Upper lobe of right lung (tissue), 1 donor: ENCODE measurements around the gene HOXB3. TPM values are rescaled to one million over a fixed set of nuclear protein-coding genes. Genes with fewer than 3 reads are reported as not detected.

Experiments
- ATAC-seq: fragments of 200-7000 bp; cut with Tn5 transposase; one replicate; pipeline ENCODE4 v1.9.1; 2020; ENCODE audit warnings: mild to moderate bottlenecking, moderate library complexity
- DNase-seq: peaks from one replicate; pipeline ENCODE4 v3.0.0-alpha.2; 2020
- H3K27ac ChIP-seq: fragments of 200-600 bp; one replicate; pipeline ENCODE4 v1.8.0; 2022
- H3K27me3 ChIP-seq: fragments of 200-600 bp; one replicate; pipeline ENCODE4 v1.8.0; 2022; ENCODE audit warnings: mild to moderate bottlenecking
- H3K36me3 ChIP-seq: fragments of 200-600 bp; one replicate; pipeline ENCODE4 v1.8.0; 2022
- H3K4me1 ChIP-seq: fragments of 200-600 bp; one replicate; pipeline ENCODE4 v1.8.0; 2022
- H3K4me3 ChIP-seq: fragments of 200-600 bp; one replicate; pipeline ENCODE4 v1.8.0; 2022; ENCODE audit warnings: mild to moderate bottlenecking
- H3K9me3 ChIP-seq: fragments of 200-600 bp; one replicate; pipeline ENCODE4 v1.8.0; 2022
- intact Hi-C: fragments of 100-400 bp; cut with DNase I; formaldehyde crosslinking; loops from one replicate; pipeline ENCODE4 v1.11.0; 2022
- total RNA-seq: library from RNA; stranded (reverse); fragmentation: NEBNext Ultra II Directional; extraction: Animal tissue kit (Norgen Biotek cat#: 25700); gene quantifications from one replicate; pipeline ENCODE4 v1.2.1, GENCODE V29; 2021
- TF ChIP-seq, protein P1 (sequence below): fragments of 200-600 bp; IDR thresholded peaks from one replicate; pipeline ENCODE4 v1.8.0; 2022; ENCODE audit warnings: antibody characterized with exemption
- donor health status: DM: no; HTN: yes; CAD: no; lungs with severe emphysema.

HOXB3 gene
- total RNA-seq, 1 donor from 2014 or later: 13.3 TPM

DNA sequence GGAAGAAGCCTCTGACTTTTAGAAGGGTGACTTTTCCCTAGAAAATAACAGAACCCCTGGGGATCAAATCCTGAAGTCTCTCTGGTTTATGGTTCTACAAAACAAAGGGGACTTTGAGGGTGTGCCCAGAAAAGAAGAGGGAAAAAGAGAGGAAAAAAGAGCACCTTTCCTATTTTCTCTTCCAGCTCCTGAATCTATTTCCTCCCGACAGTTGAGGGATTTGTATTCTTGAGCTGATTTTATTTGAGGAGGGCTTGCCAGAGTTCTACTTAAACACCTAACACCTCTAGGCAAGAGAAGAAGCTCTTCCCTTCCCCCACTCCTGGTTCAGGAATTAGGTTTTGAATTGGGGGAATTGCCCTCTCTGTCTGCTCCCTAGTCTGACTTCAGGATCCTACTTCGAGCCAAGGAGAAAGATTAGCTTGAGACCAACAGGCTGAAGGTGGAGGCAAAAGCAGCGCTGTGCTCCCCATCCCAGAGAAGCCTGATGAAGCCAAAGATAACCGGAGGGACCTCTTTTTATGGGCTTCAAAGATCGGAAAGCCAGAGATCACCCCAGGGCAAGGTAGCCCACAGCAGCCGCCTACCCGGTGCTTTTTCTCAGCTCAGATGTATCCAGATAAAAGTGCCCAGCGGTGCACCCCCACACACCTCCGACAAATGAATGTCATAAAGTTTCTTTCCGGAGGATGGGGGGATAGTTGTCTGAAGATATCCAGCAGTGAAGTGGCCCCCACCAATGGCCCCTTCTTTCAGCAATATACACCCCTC lies 796 bp downstream of the HOXB3 start:
- H3K36me3 ChIP-seq: no peaks in the 10 kb centered on the region
- DNase-seq: no peak
- intact Hi-C loops: no loop called here
- H3K4me3 ChIP-seq: peak overlapping the region; percentile 55
- no peaks in the 10 kb centered on the region for H3K9me3 ChIP-seq
- peaks cover 45% of the 10 kb centered on the region for H3K4me1 ChIP-seq
- TF ChIP-seq, protein P1, sequence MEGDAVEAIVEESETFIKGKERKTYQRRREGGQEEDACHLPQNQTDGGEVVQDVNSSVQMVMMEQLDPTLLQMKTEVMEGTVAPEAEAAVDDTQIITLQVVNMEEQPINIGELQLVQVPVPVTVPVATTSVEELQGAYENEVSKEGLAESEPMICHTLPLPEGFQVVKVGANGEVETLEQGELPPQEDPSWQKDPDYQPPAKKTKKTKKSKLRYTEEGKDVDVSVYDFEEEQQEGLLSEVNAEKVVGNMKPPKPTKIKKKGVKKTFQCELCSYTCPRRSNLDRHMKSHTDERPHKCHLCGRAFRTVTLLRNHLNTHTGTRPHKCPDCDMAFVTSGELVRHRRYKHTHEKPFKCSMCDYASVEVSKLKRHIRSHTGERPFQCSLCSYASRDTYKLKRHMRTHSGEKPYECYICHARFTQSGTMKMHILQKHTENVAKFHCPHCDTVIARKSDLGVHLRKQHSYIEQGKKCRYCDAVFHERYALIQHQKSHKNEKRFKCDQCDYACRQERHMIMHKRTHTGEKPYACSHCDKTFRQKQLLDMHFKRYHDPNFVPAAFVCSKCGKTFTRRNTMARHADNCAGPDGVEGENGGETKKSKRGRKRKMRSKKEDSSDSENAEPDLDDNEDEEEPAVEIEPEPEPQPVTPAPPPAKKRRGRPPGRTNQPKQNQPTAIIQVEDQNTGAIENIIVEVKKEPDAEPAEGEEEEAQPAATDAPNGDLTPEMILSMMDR: no peak
- H3K27me3 ChIP-seq: peaks cover 64% of the 10 kb centered on the region
- no peak for ATAC-seq
- peak overlapping the region; percentile 85 for H3K27ac ChIP-seq

DNA sequence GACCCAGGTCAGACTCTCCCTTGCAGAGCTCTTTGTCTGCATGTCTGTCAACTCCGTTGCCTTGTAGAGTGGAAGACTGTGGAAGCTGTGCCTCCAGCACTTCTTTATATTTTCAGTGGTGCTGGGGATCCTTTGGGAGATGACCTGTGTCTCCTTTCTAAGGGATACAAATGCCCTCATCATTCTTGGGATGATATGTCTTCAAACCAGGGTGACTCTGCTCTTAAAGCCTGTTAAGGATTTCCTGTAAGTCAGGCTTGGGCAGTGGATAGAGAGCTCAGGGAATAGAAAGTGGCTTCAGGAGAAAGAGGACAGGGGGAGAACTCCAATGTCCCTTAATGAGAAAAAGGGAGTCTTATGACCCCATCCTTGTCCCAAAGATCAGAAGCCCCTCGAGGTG lies 1.5 kb downstream of the HOXB3 start:
- DNase-seq: no peak

DNA sequence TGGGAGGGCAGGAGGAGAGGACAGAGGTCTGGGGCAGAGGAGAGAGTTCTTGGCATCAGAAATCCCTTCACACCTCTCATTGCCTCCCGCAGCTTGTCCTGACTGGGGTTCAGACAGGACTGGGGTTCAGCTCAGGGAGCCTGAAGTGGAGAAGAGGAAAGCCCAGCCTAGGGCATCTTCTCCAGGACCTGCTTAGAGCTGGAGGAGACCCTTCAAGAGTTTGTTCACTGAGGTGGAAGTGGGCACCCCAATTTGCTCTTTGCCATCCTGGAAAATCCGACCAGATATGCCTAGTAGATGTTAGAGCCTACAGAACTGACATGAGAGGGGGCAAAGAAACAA lies 2.0 kb downstream of the HOXB3 start:
- peak overlapping the region; percentile 55 for H3K4me3 ChIP-seq

More for the DNA sequence above, 1.5 kb downstream of the HOXB3 start:
- TF ChIP-seq, protein P1: no peak
- peak overlapping the region; percentile 55 for H3K4me3 ChIP-seq
- no peak for ATAC-seq
- intact Hi-C loops: no loop called here
- no peaks in the 10 kb centered on the region for H3K9me3 ChIP-seq
- H3K36me3 ChIP-seq: no peaks in the 10 kb centered on the region
- H3K27me3 ChIP-seq: peaks cover 67% of the 10 kb centered on the region
- peak overlapping the region; percentile 85 for H3K27ac ChIP-seq
- peaks cover 41% of the 10 kb centered on the region for H3K4me1 ChIP-seq

DNA sequence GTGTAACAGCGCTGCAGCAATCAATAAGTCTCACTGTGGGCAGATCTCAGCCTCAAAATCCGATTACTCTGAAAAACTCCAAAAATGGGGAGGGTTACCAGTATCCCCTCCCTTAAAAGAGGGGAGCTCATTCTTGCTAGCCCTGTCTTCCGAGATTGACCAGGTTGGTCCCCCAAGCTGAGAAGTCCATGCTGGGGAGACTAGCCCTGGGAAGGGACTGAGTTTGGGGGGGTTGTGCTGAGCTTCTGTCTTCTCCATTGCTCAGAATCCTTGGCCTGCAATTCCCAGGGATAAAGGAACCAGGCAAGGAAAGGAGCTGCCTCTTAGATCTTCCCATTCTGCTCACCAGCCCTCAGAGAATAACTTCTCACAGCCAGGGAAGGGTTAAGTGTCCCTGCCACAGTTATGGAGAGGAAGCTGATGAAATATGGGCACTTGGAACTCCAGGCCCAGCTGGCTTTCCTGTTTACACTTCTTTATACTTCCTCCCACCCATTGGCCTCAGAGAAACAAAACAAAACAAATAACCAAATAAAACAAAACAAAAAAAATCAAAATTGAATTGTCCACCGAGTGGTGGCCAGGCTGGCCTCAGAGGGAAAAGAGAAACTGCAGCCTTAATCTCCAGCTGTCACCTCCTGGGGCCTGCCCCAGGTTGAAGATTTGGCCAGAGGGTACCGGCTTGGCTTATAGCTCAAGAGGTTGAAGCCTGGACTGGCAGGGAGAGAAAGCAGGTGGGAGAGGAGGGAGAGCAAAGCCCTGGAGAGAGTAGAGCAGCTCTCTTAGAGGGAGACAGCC lies 2.6 kb downstream of the HOXB3 start:
- peak; percentile 25 for DNase-seq
- TF ChIP-seq, protein P1: no peak
- intact Hi-C loops: no loop called here
- ATAC-seq: no peak
- Histone ChIP-seq H3K9me3 (no peaks in the 10 kb centered on the region), H3K36me3 (no peaks in the 10 kb centered on the region), H3K4me1 (peaks cover 32% of the 10 kb centered on the region), H3K27me3 (peaks cover 67% of the 10 kb centered on the region), H3K27ac (peak overlapping the region; percentile 85), H3K4me3 (peak overlapping the region; percentile 55)

More for the DNA sequence above, 2.0 kb downstream of the HOXB3 start:
- Histone ChIP-seq H3K36me3 (no peaks in the 10 kb centered on the region), H3K27ac (peak overlapping the region; percentile 85), H3K9me3 (no peaks in the 10 kb centered on the region), H3K27me3 (peaks cover 67% of the 10 kb centered on the region), H3K4me1 (peaks cover 37% of the 10 kb centered on the region)
- intact Hi-C loops: no loop called here
- peak; percentile 23 for DNase-seq
- ATAC-seq: no peak
- TF ChIP-seq, protein P1: no peak

DNA sequence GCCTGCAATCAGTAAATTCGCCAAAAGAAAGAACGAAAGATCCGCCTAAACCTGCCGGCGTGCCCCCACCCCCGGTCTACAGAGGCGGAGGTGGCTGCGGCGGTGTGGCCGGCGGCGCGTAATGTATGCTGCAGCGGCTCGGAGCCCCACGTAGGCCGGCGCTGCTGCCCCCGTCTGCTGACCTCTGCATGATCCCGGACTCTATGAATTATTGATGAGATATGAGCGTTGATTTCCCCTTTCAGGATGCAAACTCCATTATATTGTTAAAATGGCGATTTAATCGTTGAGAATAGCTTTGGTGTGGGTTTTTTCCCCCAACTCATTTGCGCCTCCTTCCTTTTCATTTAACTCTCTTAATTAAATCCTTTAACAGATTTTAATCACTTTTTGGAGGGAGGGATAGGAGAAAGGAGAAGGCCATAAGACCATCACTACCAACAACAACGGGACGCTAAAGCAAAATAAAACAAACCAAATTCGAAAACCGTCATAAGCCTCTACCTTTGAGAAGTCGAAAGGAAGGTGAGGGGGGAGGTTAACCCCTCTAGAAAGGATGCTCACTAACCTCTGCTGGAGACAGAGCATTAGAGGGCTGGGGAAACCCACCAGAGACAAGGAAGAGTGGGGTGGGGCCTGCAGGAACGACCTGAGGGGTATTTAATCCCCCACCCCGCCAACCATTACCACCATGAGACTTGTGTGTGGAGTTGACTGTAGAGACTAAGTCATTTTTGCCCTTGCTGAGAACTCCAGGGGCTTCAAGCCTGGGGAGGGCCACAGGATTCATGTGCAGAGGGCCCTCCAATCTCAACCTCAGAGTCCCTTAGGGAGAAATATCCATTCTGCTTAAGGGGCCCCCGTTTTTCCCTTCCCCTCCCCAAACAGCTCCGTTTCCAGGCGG lies 3.4 kb downstream of the HOXB3 start:
- ATAC-seq (no peak), DNase-seq (no peak)
- intact Hi-C loops: no loop called here
- H3K4me3 ChIP-seq: peak overlapping the region; percentile 55
- TF ChIP-seq, protein P1: no peak
- H3K4me1 ChIP-seq: peaks cover 29% of the 10 kb centered on the region
- H3K9me3 ChIP-seq: no peaks in the 10 kb centered on the region
- H3K27me3 ChIP-seq: peaks cover 67% of the 10 kb centered on the region
- no peaks in the 10 kb centered on the region for H3K36me3 ChIP-seq
- H3K27ac ChIP-seq: peak overlapping the region; percentile 85
